ENCODE results near the gene PTPRM. TPM values are rescaled to one million over a fixed set of nuclear protein-coding genes. Genes with fewer than 3 reads are reported as not detected.

Gene PTPRM
- total and polyA plus RNA-seq, 4 donors, result 9.2 to 23.0 (median 12.7) TPM

GRCh38 chr18:7900091-7900490 is 333.0 kb downstream of the PTPRM start:
- H3K27ac ChIP-seq (ENCODE audit: low read depth in 1 of 2, low read length in 2 of 2), result no peak overlapping the region
- no peaks in the 10 kb centered on the region for H3K9me3 ChIP-seq (ENCODE audit: control insufficient read depth in 4 of 4, low read length in 3 of 4)
- DNase-seq (ENCODE audit: low spot score), result no peak
- H3K27me3 ChIP-seq (ENCODE audit: control insufficient read depth in 4 of 4, insufficient read depth in 4 of 4, low read length in 3 of 4), result no peaks in the 10 kb centered on the region
- H3K36me3 ChIP-seq (ENCODE audit: control insufficient read depth in 4 of 4, insufficient read depth in 3 of 4, low read depth in 1 of 4, low read length in 3 of 4), result no peaks in the 10 kb centered on the region
- H3K9ac ChIP-seq (ENCODE audit: low read depth in 1 of 2, low read length in 2 of 2), result no peak overlapping the region
- WGBS, result 86% methylated on average over 5 of the region's 5 CpGs
- H3K4me3 ChIP-seq (ENCODE audit: low read depth in 1 of 3, low read length in 3 of 3), result no peak overlapping the region
- TF ChIP-seq ZBTB33 (IDR thresholded peaks at IDR 0.05) (no peak), FOXA2 (IDR thresholded peaks at IDR 0.05) (no peak), EGR1 (IDR thresholded peaks at IDR 0.05; ENCODE audit: low read depth in 2 of 2) (no peak), SP1 (IDR thresholded peaks at IDR 0.05) (no peak), FOXA1 (IDR thresholded peaks at IDR 0.05) (no peak), GABPA (IDR thresholded peaks at IDR 0.05 in 1 of 2, conservative IDR thresholded peaks at IDR 0.05 in 1 of 2) (no peak)
- H3K4me1 ChIP-seq (ENCODE audit: control insufficient read depth in 4 of 4, insufficient read depth in 4 of 4, low read length in 3 of 4), result peaks cover 0 to 1% (median 0%) of the 10 kb centered on the region in 4 donors

GRCh38 chr18:7901657-7902056 is 334.5 kb downstream of the PTPRM start:
- no peak overlapping the region for H3K4me3 ChIP-seq (ENCODE audit: low read depth in 1 of 3, low read length in 3 of 3)
- no peaks in the 10 kb centered on the region for H3K9me3 ChIP-seq (ENCODE audit: control insufficient read depth in 4 of 4, low read length in 3 of 4)
- no peak overlapping the region for H3K9ac ChIP-seq (ENCODE audit: low read depth in 1 of 2, low read length in 2 of 2)
- no peaks in the 10 kb centered on the region for H3K36me3 ChIP-seq (ENCODE audit: control insufficient read depth in 4 of 4, insufficient read depth in 3 of 4, low read depth in 1 of 4, low read length in 3 of 4)
- TF ChIP-seq REST (IDR thresholded peaks at IDR 0.05) (no peak), EGR1 (IDR thresholded peaks at IDR 0.05; ENCODE audit: low read depth in 2 of 2) (no peak), CTCF (IDR thresholded peaks at IDR 0.05; ENCODE audit: low read depth, low read length, missing input control) (no peak), RXRA (IDR thresholded peaks at IDR 0.05) (no peak), NR2F2 (IDR thresholded peaks at IDR 0.05) (no peak), ATF3 (IDR thresholded peaks at IDR 0.05) (no peak), FOXA2 (IDR thresholded peaks at IDR 0.05) (no peak), GABPA (IDR thresholded peaks at IDR 0.05 in 1 of 2, conservative IDR thresholded peaks at IDR 0.05 in 1 of 2) (no peak), SP1 (IDR thresholded peaks at IDR 0.05) (no peak), FOXA1 (IDR thresholded peaks at IDR 0.05) (no peak), YY1 (IDR thresholded peaks at IDR 0.05) (no peak), TAF1 (conservative IDR thresholded peaks at IDR 0.05) (no peak), HNF4G (IDR thresholded peaks at IDR 0.05) (no peak), MAX (IDR thresholded peaks at IDR 0.05) (no peak)
- peaks cover 0 to 1% (median 0%) of the 10 kb centered on the region in 4 donors for H3K4me1 ChIP-seq (ENCODE audit: control insufficient read depth in 4 of 4, insufficient read depth in 4 of 4, low read length in 3 of 4)
- H3K27me3 ChIP-seq (ENCODE audit: control insufficient read depth in 4 of 4, insufficient read depth in 4 of 4, low read length in 3 of 4), result no peaks in the 10 kb centered on the region
- 88% methylated on average over 1 of the region's 1 CpG for WGBS
- H3K27ac ChIP-seq (ENCODE audit: low read depth in 1 of 2, low read length in 2 of 2), result no peak overlapping the region
- DNase-seq (ENCODE audit: low spot score), result no peak
